GM12865 (cell line): Measurements from ENCODE around the gene PRR23E.

ENCODE experiments used
- DNase-seq: peaks from one replicate; pipeline ENCODE4 v3.0.0; 2010; ENCODE audit warnings: low read depth
- H3K4me3 ChIP-seq: 2 replicates; pipeline ENCODE4 v1.5.1; 2011; ENCODE audit warnings: mild to moderate bottlenecking, low read depth, low read length, control low read depth
- TF ChIP-seq, protein P1 (sequence below): IDR thresholded peaks from 2 replicates; pipeline ENCODE4 v1.5.1; 2011; ENCODE audit warnings: low read length, control low read depth, low read depth, inconsistent platforms; ENCODE audit not compliant: insufficient read depth; ENCODE audit errors: missing control alignments

The PRR23E gene

DNA sequence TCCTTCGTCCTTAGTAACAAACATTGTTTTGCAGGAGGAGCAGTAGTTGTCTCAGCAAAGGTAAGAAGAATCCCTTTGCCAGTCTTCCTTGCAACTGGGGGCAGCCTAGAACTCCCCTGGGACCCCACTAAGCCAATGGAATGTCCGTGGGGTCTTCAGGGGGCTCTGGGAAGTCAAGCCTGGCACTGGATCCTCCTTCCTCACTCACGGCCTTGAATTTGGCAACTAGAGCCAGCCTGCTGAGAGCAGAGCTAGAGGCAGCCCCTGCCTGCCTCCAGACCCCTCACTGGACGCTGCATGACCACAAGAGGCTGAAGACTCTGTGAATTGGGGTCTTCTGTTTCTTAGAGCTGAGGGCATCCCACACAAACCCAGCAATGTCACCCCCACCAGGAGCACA lies 18.6 kb upstream of the PRR23E start:
- no peak for DNase-seq
- TF ChIP-seq, protein P1, sequence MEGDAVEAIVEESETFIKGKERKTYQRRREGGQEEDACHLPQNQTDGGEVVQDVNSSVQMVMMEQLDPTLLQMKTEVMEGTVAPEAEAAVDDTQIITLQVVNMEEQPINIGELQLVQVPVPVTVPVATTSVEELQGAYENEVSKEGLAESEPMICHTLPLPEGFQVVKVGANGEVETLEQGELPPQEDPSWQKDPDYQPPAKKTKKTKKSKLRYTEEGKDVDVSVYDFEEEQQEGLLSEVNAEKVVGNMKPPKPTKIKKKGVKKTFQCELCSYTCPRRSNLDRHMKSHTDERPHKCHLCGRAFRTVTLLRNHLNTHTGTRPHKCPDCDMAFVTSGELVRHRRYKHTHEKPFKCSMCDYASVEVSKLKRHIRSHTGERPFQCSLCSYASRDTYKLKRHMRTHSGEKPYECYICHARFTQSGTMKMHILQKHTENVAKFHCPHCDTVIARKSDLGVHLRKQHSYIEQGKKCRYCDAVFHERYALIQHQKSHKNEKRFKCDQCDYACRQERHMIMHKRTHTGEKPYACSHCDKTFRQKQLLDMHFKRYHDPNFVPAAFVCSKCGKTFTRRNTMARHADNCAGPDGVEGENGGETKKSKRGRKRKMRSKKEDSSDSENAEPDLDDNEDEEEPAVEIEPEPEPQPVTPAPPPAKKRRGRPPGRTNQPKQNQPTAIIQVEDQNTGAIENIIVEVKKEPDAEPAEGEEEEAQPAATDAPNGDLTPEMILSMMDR, result no peak
- H3K4me3 ChIP-seq, result no peak overlapping the region

DNA sequence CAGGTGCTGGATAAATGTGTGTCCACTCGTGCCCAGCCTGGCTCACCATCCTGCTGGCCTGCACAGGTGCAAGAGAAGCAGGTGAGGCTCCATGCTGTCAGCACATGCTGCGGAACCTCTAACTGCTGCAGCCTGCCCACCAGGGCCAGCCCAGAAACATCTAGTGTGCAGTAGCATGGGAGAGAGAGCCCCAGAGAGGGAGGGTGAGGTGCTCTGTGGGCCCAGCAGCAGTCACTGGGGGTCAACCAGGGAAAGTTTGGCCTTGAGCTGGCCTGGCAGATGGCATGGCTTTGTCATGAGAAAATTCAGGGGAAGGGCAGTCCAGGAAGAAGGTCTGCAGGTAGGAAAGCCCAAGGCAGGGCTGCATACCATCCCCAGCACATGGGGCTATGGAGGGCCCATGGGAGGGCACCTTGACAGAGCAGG lies 18.2 kb upstream of the PRR23E start:
- no peak for DNase-seq
- TF ChIP-seq, protein P1, result no peak
- no peak overlapping the region for H3K4me3 ChIP-seq

- no peak overlapping the region for H3K4me3 ChIP-seq
- TF ChIP-seq, protein P1, result no peak
- no peak for DNase-seq
Measured at GRCh38 chr3:127175272-127175671, 17.7 kb upstream of the PRR23E start.

GRCh38 chr3:127177226-127177625 lies 15.7 kb upstream of the PRR23E start:
- DNase-seq, result no peak
- TF ChIP-seq, protein P1, result no peak
- no peak overlapping the region for H3K4me3 ChIP-seq

- no peak for DNase-seq
- TF ChIP-seq, protein P1, result no peak
Measured at GRCh38 chr3:127180859-127181258, 12.1 kb upstream of the PRR23E start.

DNA sequence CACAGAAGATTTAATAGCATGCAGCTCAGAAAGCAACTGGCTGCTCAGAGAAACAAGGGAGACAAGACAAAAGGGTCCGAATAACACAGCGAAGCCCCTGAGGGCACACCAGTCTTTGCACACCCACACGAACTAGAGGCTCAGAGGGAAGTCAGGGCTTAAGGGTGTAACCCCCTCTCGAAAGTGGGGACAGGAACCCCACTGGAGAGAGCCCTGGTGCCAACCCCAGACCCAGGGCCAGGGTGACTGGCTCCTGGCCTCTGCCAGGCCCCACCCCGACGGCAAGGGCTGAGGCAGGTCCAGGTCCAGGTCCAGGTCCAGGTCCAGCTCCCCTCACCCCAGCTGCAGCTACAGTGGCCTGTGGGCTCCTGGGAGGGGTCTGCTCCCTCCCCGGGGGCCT lies 10.5 kb upstream of the PRR23E start:
- TF ChIP-seq, protein P1, result no peak
- DNase-seq, result no peak
- no peak overlapping the region for H3K4me3 ChIP-seq

More at GRCh38 chr3:127180859-127181258, 12.1 kb upstream of the PRR23E start:
- no peak overlapping the region for H3K4me3 ChIP-seq

DNA sequence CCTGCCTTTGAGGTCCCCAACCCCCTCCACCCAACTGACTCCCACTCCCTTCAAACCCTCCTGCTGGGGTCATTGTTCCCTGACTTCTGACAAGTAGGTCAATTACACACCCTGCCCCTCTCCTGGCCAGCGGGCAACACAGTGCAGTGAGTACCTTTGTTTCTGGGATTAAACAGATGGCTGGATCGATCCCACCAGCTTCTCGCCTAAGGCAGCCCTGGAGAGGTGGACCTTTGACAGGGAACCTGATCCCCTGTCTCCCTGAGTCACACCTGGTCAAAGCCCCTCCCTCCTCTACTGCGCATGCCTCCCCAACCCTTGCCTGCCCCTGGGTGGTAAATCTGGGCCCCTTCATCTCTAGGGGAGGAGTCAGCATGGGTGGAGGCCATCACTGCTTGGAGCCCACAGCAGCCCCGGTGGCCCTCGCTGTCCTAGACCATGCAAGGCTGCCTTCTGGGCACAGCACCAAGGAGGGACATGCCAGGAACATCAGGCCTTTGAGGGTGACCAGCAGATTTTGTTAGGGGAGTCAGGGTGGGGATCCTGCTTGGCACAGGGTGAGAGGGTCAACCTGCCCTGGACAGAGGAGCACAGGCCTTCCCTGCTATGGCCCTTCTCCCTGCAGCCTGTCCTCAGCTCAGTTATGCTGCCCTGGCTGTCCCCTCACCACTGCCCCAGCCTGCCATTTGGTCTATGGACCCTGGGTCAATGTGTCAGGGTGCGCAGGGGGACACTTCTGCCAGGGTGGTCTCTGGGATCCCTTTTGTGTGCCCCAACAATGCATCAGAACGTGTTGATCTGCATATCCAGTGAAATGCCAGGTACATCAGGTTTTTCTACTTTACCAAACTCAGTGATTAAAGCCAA lies 9.8 kb upstream of the PRR23E start:
- H3K4me3 ChIP-seq, result no peak overlapping the region
- TF ChIP-seq, protein P1, result no peak
- DNase-seq, result no peak
